ENCODE measurements around the gene VIPR2. TPM values are rescaled to one million over a fixed set of nuclear protein-coding genes. Genes with fewer than 3 reads are reported as not detected.

VIPR2 gene
- total and polyA plus RNA-seq, 2 donors from 2014 or later = 0.91 to 1.3 TPM

DNA sequence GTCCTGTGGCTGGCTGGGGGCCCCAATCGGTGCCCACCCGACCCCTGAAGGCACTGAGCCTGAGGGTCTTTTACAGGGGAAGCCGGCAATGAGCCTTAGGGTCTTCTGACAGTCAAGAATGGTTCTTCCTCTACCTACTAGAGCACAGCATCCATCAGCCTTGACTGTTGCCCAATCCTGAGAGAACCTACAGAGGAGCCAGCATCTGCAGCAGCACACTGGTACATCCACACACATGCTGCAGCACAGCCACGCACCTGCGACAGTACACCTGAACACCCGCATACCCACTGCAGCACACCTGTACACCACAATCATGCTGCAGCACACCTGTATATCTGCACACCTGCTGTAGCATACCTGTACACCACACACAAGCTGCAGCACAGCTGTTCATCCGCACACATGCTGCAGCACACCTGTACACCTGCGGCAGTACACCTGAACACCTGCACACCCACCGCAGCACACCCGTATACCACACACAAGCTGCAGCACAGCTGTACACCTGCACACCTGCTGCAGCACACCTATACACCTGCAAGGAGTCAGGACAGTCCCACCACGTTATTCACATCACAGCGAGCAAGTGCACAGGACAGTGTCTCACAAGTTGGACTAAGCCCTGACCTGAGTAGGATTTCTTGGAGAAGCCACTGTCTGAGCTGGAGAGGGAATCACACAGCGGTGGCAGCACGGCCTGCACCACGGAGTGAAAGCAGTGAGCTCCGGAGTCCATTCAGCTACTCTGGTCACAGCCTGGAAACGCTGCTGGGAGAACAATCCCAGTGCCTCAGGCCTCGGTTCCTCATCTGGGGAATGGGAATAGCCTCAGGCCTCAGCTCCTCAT, 56.4 kb downstream of the VIPR2 start:
- FAIRE-seq = no peak
- no peak overlapping the region for H3K4me3 ChIP-seq (ENCODE audit: low read length in 3 of 3)
- H3K27me3 ChIP-seq (ENCODE audit: control insufficient read depth, insufficient read depth, low read length) = no peaks in the 10 kb centered on the region
- DNase-seq = no peak
- intact Hi-C loops (cut with DNase I) = no loop called here
- H3K27ac ChIP-seq (ENCODE audit: low read depth in 2 of 2, low read length in 2 of 2) = no peak overlapping the region
- H3K4me1 ChIP-seq (ENCODE audit: control insufficient read depth in 2 of 3, insufficient read depth in 2 of 3, low read depth in 1 of 3, low read length in 3 of 3) = peaks cover 0 to 2% (median 0%) of the 10 kb centered on the region in 3 donors
- no peak overlapping the region for H3K9ac ChIP-seq (ENCODE audit: low read length in 3 of 3)
- H3K9me3 ChIP-seq (ENCODE audit: control insufficient read depth in 2 of 3, insufficient read depth in 1 of 3, low read length in 3 of 3) = no peaks in the 10 kb centered on the region
- TF ChIP-seq, protein P1, sequence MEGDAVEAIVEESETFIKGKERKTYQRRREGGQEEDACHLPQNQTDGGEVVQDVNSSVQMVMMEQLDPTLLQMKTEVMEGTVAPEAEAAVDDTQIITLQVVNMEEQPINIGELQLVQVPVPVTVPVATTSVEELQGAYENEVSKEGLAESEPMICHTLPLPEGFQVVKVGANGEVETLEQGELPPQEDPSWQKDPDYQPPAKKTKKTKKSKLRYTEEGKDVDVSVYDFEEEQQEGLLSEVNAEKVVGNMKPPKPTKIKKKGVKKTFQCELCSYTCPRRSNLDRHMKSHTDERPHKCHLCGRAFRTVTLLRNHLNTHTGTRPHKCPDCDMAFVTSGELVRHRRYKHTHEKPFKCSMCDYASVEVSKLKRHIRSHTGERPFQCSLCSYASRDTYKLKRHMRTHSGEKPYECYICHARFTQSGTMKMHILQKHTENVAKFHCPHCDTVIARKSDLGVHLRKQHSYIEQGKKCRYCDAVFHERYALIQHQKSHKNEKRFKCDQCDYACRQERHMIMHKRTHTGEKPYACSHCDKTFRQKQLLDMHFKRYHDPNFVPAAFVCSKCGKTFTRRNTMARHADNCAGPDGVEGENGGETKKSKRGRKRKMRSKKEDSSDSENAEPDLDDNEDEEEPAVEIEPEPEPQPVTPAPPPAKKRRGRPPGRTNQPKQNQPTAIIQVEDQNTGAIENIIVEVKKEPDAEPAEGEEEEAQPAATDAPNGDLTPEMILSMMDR (IDR thresholded peaks at IDR 0.05; ENCODE audit: borderline replicate concordance, extremely low read depth, insufficient read depth) = no peak
- no peaks in the 10 kb centered on the region for H3K36me3 ChIP-seq (ENCODE audit: control insufficient read depth in 2 of 3, insufficient read depth in 3 of 3, low read length in 3 of 3)

DNA sequence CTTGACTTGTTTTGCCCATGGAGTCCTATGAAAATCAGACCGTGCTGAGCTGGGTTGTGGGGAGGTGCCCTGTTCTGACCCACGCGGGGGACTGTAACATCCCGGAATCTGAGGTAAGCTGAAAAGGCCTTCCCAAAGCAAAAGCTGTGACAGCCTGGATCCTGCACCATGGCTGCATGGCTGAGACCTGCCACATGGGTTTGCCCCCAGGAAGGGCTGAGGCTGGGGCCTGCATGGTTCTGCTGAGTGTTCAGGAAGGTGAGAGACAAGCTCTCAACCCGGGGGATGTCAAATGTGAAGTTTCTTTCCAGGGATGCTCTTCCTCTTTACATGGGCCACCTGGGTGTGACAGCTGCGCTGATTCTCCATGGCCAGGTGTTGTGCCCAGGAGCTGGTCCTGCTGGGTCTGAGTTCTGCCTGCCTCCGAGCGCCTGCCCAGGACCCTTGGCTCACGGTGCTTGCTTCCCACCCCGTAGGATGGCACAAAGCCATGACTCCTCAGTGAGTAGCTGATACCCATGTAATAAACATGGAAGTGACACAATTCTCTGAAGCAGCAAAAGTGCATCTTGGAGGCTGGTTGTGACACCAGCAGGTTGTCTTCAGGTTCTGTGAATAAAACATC, 58.3 kb downstream of the VIPR2 start:
- no peak for FAIRE-seq
- peak in 1 of 5 donors; percentile 13 for DNase-seq
- H3K9me3 ChIP-seq (ENCODE audit: control insufficient read depth in 2 of 3, insufficient read depth in 1 of 3, low read length in 3 of 3) = no peaks in the 10 kb centered on the region
- H3K27ac ChIP-seq (ENCODE audit: low read depth in 2 of 2, low read length in 2 of 2) = no peak overlapping the region
- intact Hi-C loops (cut with DNase I) = no loop called here
- H3K9ac ChIP-seq (ENCODE audit: low read length in 3 of 3) = no peak overlapping the region
- peaks cover 0 to 2% (median 0%) of the 10 kb centered on the region in 3 donors for H3K4me1 ChIP-seq (ENCODE audit: control insufficient read depth in 2 of 3, insufficient read depth in 2 of 3, low read depth in 1 of 3, low read length in 3 of 3)
- TF ChIP-seq, protein P1 (IDR thresholded peaks at IDR 0.05; ENCODE audit: borderline replicate concordance, extremely low read depth, insufficient read depth) = no peak
- no peaks in the 10 kb centered on the region for H3K36me3 ChIP-seq (ENCODE audit: control insufficient read depth in 2 of 3, insufficient read depth in 3 of 3, low read length in 3 of 3)
- no peak overlapping the region for H3K4me3 ChIP-seq (ENCODE audit: low read length in 3 of 3)
- H3K27me3 ChIP-seq (ENCODE audit: control insufficient read depth, insufficient read depth, low read length) = no peaks in the 10 kb centered on the region

DNA sequence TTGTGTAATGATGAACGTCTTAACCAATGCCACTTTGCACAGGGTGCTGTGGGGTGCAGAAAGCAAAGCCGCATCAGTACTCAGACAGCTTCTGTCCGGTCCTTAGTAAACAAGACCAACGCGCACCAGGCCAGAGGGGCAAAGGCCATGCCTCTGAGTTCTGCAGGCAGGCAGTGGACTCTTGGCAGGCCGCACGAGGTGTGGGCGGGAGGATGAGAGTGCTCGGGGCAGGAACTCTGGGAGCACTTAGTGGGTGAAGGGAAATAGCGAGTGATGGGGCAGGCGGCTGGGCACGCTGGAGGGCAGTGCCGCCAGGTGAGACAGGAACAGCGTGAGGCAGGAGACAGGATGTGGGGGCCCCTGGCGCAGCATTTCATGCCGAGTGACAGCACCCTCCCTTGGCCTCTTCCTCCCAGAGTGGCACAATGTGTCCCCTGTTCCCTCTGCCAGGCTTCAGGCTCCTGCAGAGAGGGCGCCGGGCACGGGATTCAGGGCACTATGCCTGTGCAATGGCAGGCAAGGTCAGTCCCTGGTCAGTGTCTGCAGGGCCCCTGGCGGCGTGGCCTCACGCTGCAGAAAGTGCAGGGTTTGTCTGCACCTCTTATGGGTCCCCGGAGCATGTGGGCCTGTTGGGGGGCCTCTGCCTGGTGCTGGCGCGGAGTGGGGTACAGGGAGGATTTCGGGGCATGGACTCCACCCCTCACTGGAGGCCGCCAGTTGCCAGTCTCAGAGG, 60.4 kb downstream of the VIPR2 start:
- FAIRE-seq = no peak
- H3K9ac ChIP-seq (ENCODE audit: low read length in 3 of 3) = no peak overlapping the region
- intact Hi-C loops (cut with DNase I) = no loop called here

More for the DNA sequence above, 60.4 kb downstream of the VIPR2 start:
- no peak overlapping the region for H3K4me3 ChIP-seq (ENCODE audit: low read length in 3 of 3)
- DNase-seq = peak in 1 of 5 donors; percentile 0
- no peaks in the 10 kb centered on the region for H3K36me3 ChIP-seq (ENCODE audit: control insufficient read depth in 2 of 3, insufficient read depth in 3 of 3, low read length in 3 of 3)
- no peaks in the 10 kb centered on the region for H3K9me3 ChIP-seq (ENCODE audit: control insufficient read depth in 2 of 3, insufficient read depth in 1 of 3, low read length in 3 of 3)
- TF ChIP-seq, protein P1 (IDR thresholded peaks at IDR 0.05; ENCODE audit: borderline replicate concordance, extremely low read depth, insufficient read depth) = no peak
- no peak overlapping the region for H3K27ac ChIP-seq (ENCODE audit: low read depth in 2 of 2, low read length in 2 of 2)
- peaks cover 0 to 2% (median 0%) of the 10 kb centered on the region in 3 donors for H3K4me1 ChIP-seq (ENCODE audit: control insufficient read depth in 2 of 3, insufficient read depth in 2 of 3, low read depth in 1 of 3, low read length in 3 of 3)
- H3K27me3 ChIP-seq (ENCODE audit: control insufficient read depth, insufficient read depth, low read length) = no peaks in the 10 kb centered on the region

All from kidney (tissue), 14 donors.